OCI-LY7 (cell line): ENCODE data around the gene YIPF2. TPM values are rescaled to one million over a fixed set of nuclear protein-coding genes. Genes with fewer than 3 reads are reported as not detected.

Experiments used
- BruUV-seq: library from RNA; stranded (reverse); fragments of 400-500 nt; replicated peaks from 2 replicates; lab custom pipeline; 2021; lab: Mats Ljungman, UMichigan
- CTCF ChIA-PET: fragments of 300-600 bp; sonication (Branson Sonifier 250); formaldehyde crosslinking; loops from one replicate; lab custom pipeline; 2022; ENCODE audit warnings: antibody characterized with exemption; ENCODE audit not compliant: unreplicated experiment; lab: Charles Lee
- POLR2A ChIA-PET: fragments of 300-600 bp; sonication (Branson Sonifier 250); formaldehyde crosslinking; loops from one replicate; lab custom pipeline; 2022; ENCODE audit warnings: antibody characterized with exemption; lab: Charles Lee
- DNase-seq: peaks from one replicate; pipeline ENCODE4 v3.0.0-alpha.2; 2015; ENCODE audit warnings: low spot score
- H2AFZ ChIP-seq: fragments of 200-600 bp; sonication (generic), shearing (Covaris generic); 2 replicates; pipeline ENCODE4 v1.6.1; 2014; ENCODE audit warnings: mild to moderate bottlenecking, antibody characterized with exemption, low read length, moderate library complexity
- H3K27ac ChIP-seq: fragments of 200-600 bp; sonication (generic); 2 replicates; pipeline ENCODE4 v1.5.1; 2014; ENCODE audit warnings: mixed run types, low read depth, mild to moderate bottlenecking, moderate library complexity, low read length, inconsistent platforms; ENCODE audit not compliant: poor library complexity, severe bottlenecking
- H3K36me3 ChIP-seq: fragments of 200-600 bp; sonication (generic); 2 replicates; pipeline ENCODE4 v1.6.1; 2014; ENCODE audit warnings: mild to moderate bottlenecking, antibody characterized with exemption, low read length, moderate library complexity, mixed read lengths; ENCODE audit not compliant: insufficient read depth
- H3K4me1 ChIP-seq: fragments of 200-600 bp; sonication (generic); 2 replicates; pipeline ENCODE4 v1.5.1; 2014; ENCODE audit warnings: mild to moderate bottlenecking, low read length; ENCODE audit not compliant: insufficient read depth, poor library complexity, severe bottlenecking
- H3K4me2 ChIP-seq: fragments of 200-600 bp; sonication (generic); 2 replicates; pipeline ENCODE4 v1.6.1; 2014; ENCODE audit warnings: mild to moderate bottlenecking, low read length
- H3K4me3 ChIP-seq: fragments of 200-600 bp; sonication (generic); 2 replicates; pipeline ENCODE4 v1.5.1; 2014; ENCODE audit warnings: mild to moderate bottlenecking, low read depth, low read length; ENCODE audit not compliant: poor library complexity, severe bottlenecking
- H3K79me2 ChIP-seq: fragments of 200-600 bp; sonication (generic); 2 replicates; pipeline ENCODE4 v1.6.1; 2016; ENCODE audit warnings: low read depth, mild to moderate bottlenecking, low read length, moderate library complexity, mixed read lengths; ENCODE audit not compliant: insufficient read depth
- H3K9me2 ChIP-seq: fragments of 200-600 bp; sonication (generic); 2 replicates; pipeline ENCODE4 v1.6.1; 2016; ENCODE audit warnings: mild to moderate bottlenecking, low read length, mixed read lengths; ENCODE audit not compliant: insufficient read depth
- H3K9me3 ChIP-seq: fragments of 200-600 bp; sonication (generic); 2 replicates; pipeline ENCODE4 v1.6.1; 2014; ENCODE audit warnings: mild to moderate bottlenecking, mixed run types, low read length, mixed read lengths
- H4K20me1 ChIP-seq: fragments of 200-600 bp; sonication (generic); 2 replicates; pipeline ENCODE4 v1.6.1; 2014; ENCODE audit warnings: mild to moderate bottlenecking, antibody characterized with exemption, low read length, moderate library complexity, mixed read lengths; ENCODE audit not compliant: insufficient read depth
- EZH2phosphoT487 ChIP-seq: fragments of 200-600 bp; sonication (generic); IDR thresholded peaks from 2 replicates; pipeline ENCODE4 v1.6.1; 2018; ENCODE audit warnings: low read depth, borderline replicate concordance, mild to moderate bottlenecking, mixed run types, antibody characterized with exemption, low read length, moderate library complexity, mixed read lengths
- intact Hi-C: fragments of 100-400 bp; cut with micrococcal nuclease; formaldehyde crosslinking; loops from one replicate; pipeline ENCODE4 v1.10.0; 2022; ENCODE audit not compliant: unreplicated experiment
- total RNA-seq, 2 experiments: library from RNA; depleted of rRNA in 1 of 2; stranded (reverse); fragments of >200 nt in 1 of 2; shearing (Covaris generic) in 1 of 2; gene quantifications; 2 replicates each; pipeline ENCODE4 v1.2.3, GENCODE V29; 2014 to 2022
- TF ChIP-seq, protein P1 (sequence below): fragments of 200-600 bp; sonication (generic); conservative IDR thresholded peaks from 2 replicates; pipeline ENCODE4 v1.5.1; 2014; ENCODE audit warnings: mild to moderate bottlenecking, antibody characterized with exemption, low read length, moderate library complexity, mixed read lengths

Gene YIPF2
- total RNA-seq, 2 experiments from 2014 or later, result 26.7 to 27.5 TPM

DNA sequence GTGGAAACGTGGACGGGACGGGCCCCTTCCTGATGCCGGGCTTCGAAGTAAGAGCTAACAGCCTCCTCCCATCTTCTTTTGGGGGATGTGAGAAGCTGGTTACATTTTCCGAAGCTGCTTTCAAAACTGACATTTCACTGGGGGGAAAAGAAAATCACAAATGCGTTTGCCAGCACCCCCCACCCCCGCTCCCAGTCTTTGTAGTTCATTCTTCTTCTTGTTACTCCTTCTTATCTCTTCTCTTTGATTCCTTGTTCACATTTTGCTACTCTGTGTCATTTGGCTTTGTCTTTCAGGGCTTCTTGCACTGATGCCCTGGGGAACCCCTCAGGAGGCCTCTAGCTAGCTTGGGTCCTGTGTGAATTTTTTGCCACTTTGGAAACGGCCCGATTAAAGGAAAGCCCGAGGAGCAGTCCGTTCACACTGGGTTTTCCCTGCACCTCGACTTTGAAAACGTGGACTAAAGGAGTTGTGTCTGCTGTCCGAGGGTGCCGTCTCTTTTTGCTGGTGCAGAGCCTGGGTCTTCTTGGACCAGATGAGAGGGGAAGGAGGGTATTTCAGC lies 55.8 kb downstream of the YIPF2 start:
- no peak overlapping the region for H2AFZ ChIP-seq
- H4K20me1 ChIP-seq, result no peaks in the 10 kb centered on the region
- CTCF ChIA-PET, result interaction anchor here (0.5 to 1.8 kb wide), 3 partner anchors 8 to 16 kb away, joined by 3 to 9 read pairs (median 4); no protein-coding TSS in a partner anchor
- no peak for DNase-seq
- intact Hi-C loops, result loop anchor here (10.0 kb wide), 1 partner anchor 308 kb away; the partner anchor contains the start of genes CDKN2D and KRI1
- TF ChIP-seq, protein P1, sequence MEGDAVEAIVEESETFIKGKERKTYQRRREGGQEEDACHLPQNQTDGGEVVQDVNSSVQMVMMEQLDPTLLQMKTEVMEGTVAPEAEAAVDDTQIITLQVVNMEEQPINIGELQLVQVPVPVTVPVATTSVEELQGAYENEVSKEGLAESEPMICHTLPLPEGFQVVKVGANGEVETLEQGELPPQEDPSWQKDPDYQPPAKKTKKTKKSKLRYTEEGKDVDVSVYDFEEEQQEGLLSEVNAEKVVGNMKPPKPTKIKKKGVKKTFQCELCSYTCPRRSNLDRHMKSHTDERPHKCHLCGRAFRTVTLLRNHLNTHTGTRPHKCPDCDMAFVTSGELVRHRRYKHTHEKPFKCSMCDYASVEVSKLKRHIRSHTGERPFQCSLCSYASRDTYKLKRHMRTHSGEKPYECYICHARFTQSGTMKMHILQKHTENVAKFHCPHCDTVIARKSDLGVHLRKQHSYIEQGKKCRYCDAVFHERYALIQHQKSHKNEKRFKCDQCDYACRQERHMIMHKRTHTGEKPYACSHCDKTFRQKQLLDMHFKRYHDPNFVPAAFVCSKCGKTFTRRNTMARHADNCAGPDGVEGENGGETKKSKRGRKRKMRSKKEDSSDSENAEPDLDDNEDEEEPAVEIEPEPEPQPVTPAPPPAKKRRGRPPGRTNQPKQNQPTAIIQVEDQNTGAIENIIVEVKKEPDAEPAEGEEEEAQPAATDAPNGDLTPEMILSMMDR, result peak; percentile 11; the same call in 1 of the 2 replicates
- no peak for TF ChIP-seq EZH2phosphoT487
- H3K4me2 ChIP-seq, result peak overlapping the region; percentile 90
- no peaks in the 10 kb centered on the region for H3K9me2 ChIP-seq
- H3K4me3 ChIP-seq, result peak overlapping the region; percentile 99
- H3K27ac ChIP-seq, result peak overlapping the region; percentile 82
- H3K9me3 ChIP-seq, result no peaks in the 10 kb centered on the region
- no TSS peak for BruUV-seq
- peaks cover 61% of the 10 kb centered on the region for H3K4me1 ChIP-seq
- peaks cover 59% of the 10 kb centered on the region for H3K79me2 ChIP-seq
- POLR2A ChIA-PET, result interaction anchor here (0.6 to 3.5 kb wide), 5 partner anchors 16 to 695 kb away, joined by 3 to 34 read pairs (median 5); no protein-coding TSS in a partner anchor
- H3K36me3 ChIP-seq, result peaks cover 17% of the 10 kb centered on the region

Other genes starting within 250 kb of the YIPF2 start
- gene QTRT1, start 227.2 kb downstream of the YIPF2 start, total RNA-seq (2014; rRNA removed; shearing (Covaris generic)), result 30.8 and 39.8 TPM in 2 replicates
- 42.5 and 59.7 TPM in 2 replicates for gene QTRT1, start 227.2 kb downstream of the YIPF2 start, total RNA-seq (2022)
- 108 and 139 TPM in 2 replicates for gene DNM2, start 210.6 kb downstream of the YIPF2 start, total RNA-seq (2014; rRNA removed; shearing (Covaris generic))
- gene DNM2, start 210.6 kb downstream of the YIPF2 start, total RNA-seq (2022), result 165 and 180 TPM in 2 replicates
- gene TMED1, start 92.4 kb downstream of the YIPF2 start, total RNA-seq (2014; rRNA removed; shearing (Covaris generic)), result 20.8 and 22.5 TPM in 2 replicates
- gene TMED1, start 92.4 kb downstream of the YIPF2 start, total RNA-seq (2022), result 13.2 and 13.7 TPM in 2 replicates
- gene C19orf38, start 80.2 kb downstream of the YIPF2 start, total RNA-seq (2014; rRNA removed; shearing (Covaris generic)), result 4.2 and 5.2 TPM in 2 replicates
- 4.9 and 7.5 TPM in 2 replicates for gene C19orf38, start 80.2 kb downstream of the YIPF2 start, total RNA-seq (2022)
- gene CARM1, start 57.1 kb downstream of the YIPF2 start, total RNA-seq (2014; rRNA removed; shearing (Covaris generic)), result 35.1 and 41.2 TPM in 2 replicates
- gene CARM1, start 57.1 kb downstream of the YIPF2 start, total RNA-seq (2022), result 107 and 108 TPM in 2 replicates
- gene TIMM29, start 172 bp upstream of the YIPF2 start, total RNA-seq (2014; rRNA removed; shearing (Covaris generic)), result 24.1 and 28.3 TPM in 2 replicates
- gene TIMM29, start 172 bp upstream of the YIPF2 start, total RNA-seq (2022), result 26.2 and 27.3 TPM in 2 replicates
- gene SMARCA4, start 32.4 kb upstream of the YIPF2 start, total RNA-seq (2014; rRNA removed; shearing (Covaris generic)), result 360 and 409 TPM in 2 replicates
- gene SMARCA4, start 32.4 kb upstream of the YIPF2 start, total RNA-seq (2022), result 554 and 581 TPM in 2 replicates
- 61.8 and 88.3 TPM in 2 replicates for gene LDLR, start 160.8 kb upstream of the YIPF2 start, total RNA-seq (2014; rRNA removed; shearing (Covaris generic))
- gene LDLR, start 160.8 kb upstream of the YIPF2 start, total RNA-seq (2022), result 99.1 and 101 TPM in 2 replicates
- gene SPC24, start 227.1 kb upstream of the YIPF2 start, total RNA-seq (2014; rRNA removed; shearing (Covaris generic)), result 184 and 220 TPM in 2 replicates
- 132 and 133 TPM in 2 replicates for gene SPC24, start 227.1 kb upstream of the YIPF2 start, total RNA-seq (2022)